HG02759 (cell line): ENCODE measurements around the gene FAM161B.
"Not testable (repeated sequence)": the region's sequence is repeated elsewhere in the genome, so short reads cannot be mapped to it uniquely, and the experiment has no call there.

Experiments used
- ATAC-seq: cut with Tn5 transposase; IDR thresholded peaks from one replicate; pipeline ENCODE4 v1.9.1; 2021; ENCODE audit warnings: mild to moderate bottlenecking, moderate library complexity; ENCODE audit not compliant: unreplicated experiment

The FAM161B gene

GRCh38 chr14:73949752-73950734 lies at the start of gene FAM161B, which contains the start of gene COQ6:
TSS of gene FAM161B (minus strand) at chr14:73950094. CDS start at chr14:73950026, 68 bp downstream.
TSS of gene COQ6 (plus strand) at chr14:73950302. CDS start at chr14:73950333, 31 bp downstream.
- ATAC-seq: peak; percentile 91

- ATAC-seq: no peak
Observed at GRCh38 chr14:73998726-73999125, 48.8 kb upstream of the FAM161B start.

GRCh38 chr14:73997944-73998447 lies 48.1 kb upstream of the FAM161B start:
- ATAC-seq: no peak

GRCh38 chr14:73997108-73997943 lies 47.4 kb upstream of the FAM161B start:
- ATAC-seq: no peak

- ATAC-seq: no peak
Observed at GRCh38 chr14:73996731-73997107, 46.8 kb upstream of the FAM161B start.

- no peak for ATAC-seq
Observed at GRCh38 chr14:73995977-73996378, 46.1 kb upstream of the FAM161B start.

- not testable (repeated sequence) for ATAC-seq
Observed at GRCh38 chr14:73994926-73995325, 45.0 kb upstream of the FAM161B start.

GRCh38 chr14:73991092-73991491 lies 41.2 kb upstream of the FAM161B start:
- ATAC-seq: no peak

GRCh38 chr14:73988656-73989055 lies 38.8 kb upstream of the FAM161B start:
- not testable (repeated sequence) for ATAC-seq

- no peak for ATAC-seq
Observed at GRCh38 chr14:73988065-73988464, 38.2 kb upstream of the FAM161B start.

- no peak for ATAC-seq
Observed at GRCh38 chr14:73977896-73978295, 28.0 kb upstream of the FAM161B start.

- ATAC-seq: no peak
Observed at GRCh38 chr14:73976125-73976524, 26.2 kb upstream of the FAM161B start.

- ATAC-seq: no peak
Observed at GRCh38 chr14:73973497-73973896, 23.6 kb upstream of the FAM161B start.

GRCh38 chr14:73968885-73969284 lies 19.0 kb upstream of the FAM161B start:
- ATAC-seq: no peak

GRCh38 chr14:73965216-73965615 lies 15.3 kb upstream of the FAM161B start:
- ATAC-seq: no peak

GRCh38 chr14:73961192-73961591 lies 11.3 kb upstream of the FAM161B start:
- no peak for ATAC-seq

GRCh38 chr14:73958591-73958990 lies 8.7 kb upstream of the FAM161B start:
- ATAC-seq: no peak

GRCh38 chr14:73955674-73956073 lies 5.8 kb upstream of the FAM161B start:
- ATAC-seq: no peak

- ATAC-seq: no peak
Observed at GRCh38 chr14:73953731-73954130, 3.8 kb upstream of the FAM161B start.

GRCh38 chr14:73945159-73945670 lies 4.7 kb downstream of the FAM161B start:
- ATAC-seq: no peak
